HG02678 (cell line): ENCODE results near the gene GPATCH11.

Experiments
- ATAC-seq: cut with Tn5 transposase; IDR thresholded peaks from one replicate; pipeline ENCODE4 v1.9.1; 2021; ENCODE audit warnings: mild to moderate bottlenecking, moderate library complexity; ENCODE audit not compliant: unreplicated experiment

GPATCH11 gene

DNA sequence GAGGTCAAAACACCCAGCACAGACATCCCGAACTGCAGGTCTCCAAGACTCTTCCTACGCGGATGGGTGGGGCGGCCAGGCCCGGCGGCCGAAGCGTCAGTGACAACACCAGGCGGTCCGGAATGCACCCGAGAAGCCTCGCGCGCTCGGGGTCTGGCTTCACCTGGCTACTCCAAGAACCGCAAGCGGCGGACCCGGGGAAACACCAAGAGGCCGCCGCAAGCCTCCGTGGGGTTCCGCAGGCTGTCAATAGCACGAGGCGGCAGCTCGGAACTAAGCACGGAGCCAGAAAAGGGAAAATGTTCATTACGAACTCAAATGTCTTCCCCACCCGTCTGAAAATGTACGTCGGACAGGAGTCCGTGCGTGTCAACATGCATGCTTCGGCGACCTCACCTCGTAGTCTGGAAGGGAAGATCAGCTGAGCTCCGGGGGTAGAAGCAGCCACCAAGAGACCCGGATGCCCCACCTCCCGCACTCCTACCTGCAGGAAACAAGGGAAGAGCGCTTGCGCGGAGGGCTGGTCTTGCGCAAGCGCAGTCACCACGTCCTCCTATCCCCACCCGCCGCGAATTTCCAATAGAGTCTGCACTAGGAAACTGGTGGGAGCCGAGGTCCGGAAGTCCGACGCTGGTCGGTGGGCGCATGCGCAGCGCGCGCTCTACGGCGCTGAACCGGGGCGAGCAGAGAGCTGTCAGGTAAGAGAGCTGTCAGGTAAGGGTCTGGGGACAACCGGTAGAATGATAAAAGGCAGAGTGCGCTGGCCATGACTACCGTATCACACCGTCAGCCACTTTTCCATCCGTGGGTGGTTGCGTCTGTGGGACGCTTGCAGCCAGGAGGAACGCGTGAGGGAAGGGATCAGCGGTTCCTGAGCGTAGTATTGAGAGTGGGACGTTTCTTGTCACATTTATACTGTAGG is at the start of gene GPATCH11, which contains the start of gene HEATR5B:
TSS of gene GPATCH11 (plus strand) at position 646 of the 922 bp plus-strand sequence. CDS start 3,864 bp downstream, outside the sequence.
TSS of gene HEATR5B (minus strand) at position 500 of the 922 bp plus-strand sequence. CDS start 958 bp downstream, outside the sequence.
- peak; percentile 87 for ATAC-seq

DNA sequence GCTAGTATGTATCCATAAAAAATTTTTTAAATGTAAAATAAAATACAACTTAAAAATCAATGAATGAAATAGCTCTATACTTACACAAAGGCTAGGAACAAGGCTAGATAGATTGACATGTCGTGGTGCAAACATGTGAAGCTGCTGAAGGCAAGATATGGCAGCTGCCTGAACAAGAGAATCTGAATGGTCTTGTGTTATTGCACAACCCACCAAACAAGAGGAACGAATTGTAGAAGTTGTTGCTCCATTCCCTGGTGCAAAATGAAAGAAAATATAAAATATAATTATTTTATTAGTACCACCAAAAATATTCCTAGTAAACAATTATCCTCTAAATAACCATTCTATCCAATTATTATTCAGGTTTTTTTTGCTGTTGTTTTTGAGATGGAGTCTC is 46.5 kb upstream of the GPATCH11 start:
- ATAC-seq: no peak

DNA sequence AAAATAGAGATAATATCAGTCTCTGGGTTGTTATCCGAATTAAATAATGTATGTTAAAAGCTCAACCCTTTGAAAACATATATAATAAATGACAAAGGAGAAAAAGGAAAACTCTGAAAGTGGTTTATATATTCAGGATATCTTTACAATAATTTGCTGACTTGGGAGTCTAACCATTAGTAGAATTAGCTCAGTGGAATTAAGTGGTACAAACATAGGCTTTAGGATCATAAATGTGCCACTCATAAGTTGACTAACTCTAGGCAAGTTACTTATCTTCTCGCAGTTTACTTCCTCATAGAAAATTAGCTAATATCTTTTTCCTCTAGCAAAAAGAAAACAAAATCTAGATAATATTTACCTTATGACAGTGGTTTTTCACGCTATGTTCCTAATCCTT is 44.7 kb upstream of the GPATCH11 start:
- ATAC-seq: no peak

DNA sequence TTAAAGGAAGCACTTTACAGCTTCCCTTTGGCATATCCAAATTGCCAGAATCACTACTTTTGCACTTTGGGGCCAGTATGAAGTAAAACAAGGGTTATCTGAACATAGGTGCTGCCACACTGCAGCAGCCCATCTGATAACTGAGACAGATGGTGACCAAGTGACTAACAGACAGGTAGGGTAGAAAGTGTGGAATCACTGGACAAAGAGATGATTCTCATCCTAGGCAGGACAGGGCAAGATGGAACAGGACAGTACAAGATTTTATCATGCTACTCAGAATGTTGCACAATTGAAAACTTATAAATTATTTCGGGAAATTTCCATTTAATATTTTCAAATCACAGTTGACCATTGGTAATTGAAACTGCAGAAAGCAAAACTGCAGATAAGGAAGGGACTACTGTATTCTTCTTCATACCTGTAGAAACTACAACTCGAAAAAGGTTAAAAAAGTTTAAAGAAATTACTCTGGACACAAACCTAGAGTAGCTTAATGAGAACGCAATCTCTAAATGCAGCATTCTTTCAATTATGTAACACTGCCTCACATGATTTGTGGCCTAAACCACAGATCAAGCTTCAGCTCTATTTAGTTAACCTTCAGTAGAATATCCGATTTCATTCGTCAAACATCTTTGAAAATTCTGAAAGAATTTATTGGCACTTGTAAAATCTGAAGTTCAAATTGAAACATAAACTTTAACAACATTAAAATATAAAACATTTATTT is 31.6 kb upstream of the GPATCH11 start:
- no peak for ATAC-seq

DNA sequence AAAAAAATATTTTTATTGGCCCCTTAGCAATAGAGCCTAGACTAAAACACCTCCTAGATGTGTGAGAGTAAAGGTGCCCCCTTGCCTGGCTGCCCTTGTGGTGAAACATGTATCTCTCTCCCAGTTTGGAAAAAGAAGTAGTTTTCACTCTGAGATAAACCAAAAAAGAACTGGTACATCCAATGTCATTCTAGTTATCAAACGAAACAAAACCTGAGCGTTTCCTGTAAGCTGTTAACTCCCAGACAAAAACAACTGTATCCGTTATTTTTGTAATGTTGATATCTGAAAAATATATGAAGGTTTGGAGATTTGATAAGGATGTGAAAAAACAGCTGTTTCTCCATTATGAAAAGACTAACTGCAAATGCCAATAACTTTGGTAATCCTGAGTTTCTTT is 24.5 kb upstream of the GPATCH11 start:
- no peak for ATAC-seq

DNA sequence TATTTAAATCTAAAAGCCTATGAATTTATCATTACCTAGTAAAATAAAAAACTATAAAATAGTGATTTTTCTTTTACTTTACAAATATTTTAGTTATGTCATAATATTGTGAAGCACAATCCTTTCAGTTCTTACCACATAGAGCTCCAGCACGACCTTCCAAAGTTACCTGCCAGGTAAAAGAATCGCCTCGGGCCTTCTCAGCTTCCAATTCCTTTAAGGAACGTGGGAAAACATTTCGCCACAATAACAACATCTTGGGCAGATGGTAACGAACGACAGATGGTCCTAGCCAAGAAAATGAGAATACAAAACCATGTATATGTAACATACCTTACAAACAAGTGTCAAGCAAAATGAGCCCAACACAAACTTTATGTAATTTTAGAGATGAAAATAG is 23.9 kb upstream of the GPATCH11 start:
- ATAC-seq: no peak

DNA sequence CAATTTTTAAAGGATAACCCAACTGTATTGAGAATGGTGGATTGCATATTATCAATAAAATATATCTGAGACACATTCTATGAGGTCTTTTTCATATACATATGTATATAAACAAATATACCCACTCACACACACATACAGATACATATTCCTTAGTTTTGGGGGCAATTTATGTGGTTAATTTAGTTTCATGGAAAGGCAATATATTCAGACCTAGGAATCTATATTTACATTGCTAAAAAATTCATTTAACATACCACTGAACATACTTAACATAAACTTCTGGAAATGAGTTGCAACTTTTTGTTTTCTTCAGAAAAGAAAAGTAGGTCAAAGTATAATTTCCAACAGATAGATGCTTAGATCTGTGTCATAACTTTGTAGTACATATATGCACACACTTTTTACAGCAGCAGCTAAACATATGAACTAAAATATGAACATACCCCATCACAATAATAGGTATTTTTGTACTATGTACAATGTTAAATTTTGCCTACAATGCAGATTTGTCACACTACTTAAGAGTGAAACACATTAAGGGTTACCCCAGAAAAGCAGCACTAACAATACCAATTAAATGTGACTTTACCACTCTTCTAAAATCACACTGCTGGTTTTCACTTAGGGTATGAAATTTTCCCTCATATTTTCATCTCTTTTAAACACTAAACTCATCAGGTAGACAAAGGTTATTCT is 23.2 kb upstream of the GPATCH11 start:
- no peak for ATAC-seq

DNA sequence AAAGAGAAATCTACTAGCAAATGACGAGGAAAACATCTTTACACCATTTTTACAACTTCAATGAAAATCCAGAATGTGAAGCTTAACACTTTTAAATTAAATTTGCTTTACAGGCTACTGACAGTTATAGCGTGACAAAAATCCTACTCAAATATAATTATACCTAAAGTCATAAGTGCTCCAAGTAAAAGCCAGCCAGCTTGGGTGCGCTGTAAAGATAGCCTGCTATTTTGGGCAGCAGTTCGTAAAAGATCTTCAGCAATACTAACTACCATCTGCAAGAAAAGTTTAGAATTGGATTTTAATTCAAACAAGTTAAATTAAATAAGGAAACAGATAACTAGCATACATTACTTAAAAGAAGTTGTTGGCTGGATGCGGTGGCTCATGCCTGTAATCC is 22.5 kb upstream of the GPATCH11 start:
- ATAC-seq: no peak

DNA sequence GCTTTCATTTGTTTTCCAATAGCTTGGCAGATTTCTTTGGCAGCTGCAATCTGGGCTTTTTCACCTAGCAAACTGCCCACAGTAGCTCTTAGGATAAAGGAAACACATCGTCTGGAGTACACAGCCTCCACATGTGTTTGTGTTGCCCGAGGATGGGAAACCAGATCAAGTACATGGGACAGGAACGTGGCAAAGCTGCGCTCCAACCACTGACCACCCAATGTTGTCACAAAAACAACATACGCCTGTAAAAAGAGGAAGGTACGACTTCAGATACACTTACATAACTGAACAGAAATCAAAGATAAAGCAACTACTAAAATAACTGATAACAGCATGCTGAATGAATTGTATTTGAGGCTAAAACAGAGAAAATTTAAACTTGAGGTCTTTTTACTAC is 15.6 kb upstream of the GPATCH11 start:
- ATAC-seq: no peak

DNA sequence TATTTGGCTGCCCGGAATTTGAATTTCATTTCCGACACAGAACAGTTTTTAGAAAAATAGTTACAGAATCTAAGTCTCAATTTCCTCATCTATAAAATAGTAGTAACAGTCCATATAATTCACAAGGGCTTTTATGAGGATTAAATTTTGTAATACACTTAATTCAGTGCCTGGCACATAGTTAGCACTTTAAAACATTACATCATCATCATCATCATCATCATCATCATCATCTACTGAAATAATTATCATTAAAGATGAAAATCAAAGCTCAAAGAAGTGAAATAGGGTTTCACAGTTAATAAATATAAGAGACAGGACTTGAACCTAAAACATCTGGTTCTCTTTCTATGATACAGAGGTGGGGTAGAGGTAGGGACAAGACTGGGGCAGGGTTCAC is 13.4 kb upstream of the GPATCH11 start:
- no peak for ATAC-seq

DNA sequence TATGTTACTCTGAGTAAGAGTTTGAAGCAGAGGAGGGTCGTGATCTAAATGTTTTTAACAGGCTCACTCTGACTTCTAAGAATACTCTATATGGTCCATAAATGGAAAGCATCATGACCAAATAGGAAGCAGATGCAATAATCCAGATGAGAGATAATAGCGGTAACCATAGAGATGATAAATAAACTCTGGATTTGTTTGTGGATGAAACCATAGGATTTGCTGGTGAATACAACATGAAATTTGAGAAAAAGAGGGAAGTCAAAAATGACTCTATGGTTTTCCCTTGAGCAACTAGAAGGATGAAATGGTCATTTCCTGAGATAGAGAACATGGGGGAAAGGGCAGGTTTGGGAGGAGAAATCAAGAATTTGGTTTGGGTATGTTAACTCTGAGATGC is 4.1 kb upstream of the GPATCH11 start:
- no peak for ATAC-seq

DNA sequence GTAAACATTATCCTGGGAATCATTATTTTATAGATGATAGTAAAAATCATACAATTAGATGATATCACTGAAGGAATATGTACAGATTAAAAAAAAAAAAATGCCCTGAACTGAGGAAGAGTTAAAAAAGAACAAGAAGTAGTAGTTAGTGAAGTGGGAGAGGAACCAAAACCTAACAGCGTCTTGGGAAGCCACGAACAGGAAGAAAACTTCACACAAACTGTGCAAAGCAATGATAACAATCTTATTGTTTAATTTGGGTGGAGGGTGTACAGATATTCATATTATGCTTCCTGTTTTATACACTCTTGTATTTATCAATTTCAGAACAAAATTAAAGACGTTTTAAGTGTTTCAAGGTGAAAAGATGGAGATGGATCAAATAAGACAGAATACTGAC is 3.6 kb upstream of the GPATCH11 start:
- no peak for ATAC-seq

DNA sequence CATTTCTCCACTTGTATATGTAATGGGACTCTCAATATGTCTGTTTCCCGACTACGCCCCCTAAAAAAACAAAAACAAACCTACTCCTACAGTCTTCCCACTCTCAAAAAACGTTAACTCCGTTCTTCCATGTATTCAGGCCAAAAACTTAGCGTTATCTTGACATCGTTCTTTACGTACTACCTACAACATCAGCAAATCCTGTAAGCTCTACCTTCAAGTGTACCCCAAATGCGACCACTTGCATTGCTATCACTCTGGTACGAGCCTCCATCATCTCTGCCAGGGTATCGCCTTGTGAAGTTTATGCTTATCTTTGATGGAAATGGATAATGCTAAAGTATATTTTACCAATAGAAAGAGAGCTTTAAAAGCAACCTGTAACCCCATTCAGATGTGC is 479 bp downstream of the GPATCH11 start:
- ATAC-seq: no peak

DNA sequence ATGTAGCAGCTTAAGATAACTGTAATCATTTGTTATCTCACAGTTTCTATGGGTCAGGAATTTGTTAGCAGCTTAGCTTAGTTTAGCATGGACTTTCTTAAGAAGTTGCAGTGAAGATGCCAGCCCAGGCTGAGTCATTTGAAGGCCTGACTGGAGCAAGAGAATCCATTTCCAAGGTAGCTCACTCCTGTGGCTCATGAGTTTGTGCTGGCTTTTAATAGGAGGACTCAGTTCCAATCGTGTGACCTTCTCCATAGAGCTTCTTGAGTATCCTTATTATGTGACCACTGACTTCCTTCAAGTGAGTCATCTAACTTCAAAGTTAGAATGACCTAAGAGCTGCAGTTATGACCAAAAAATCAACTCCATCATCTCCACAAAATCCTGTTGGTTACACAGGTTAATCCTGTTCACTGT is 1.4 kb downstream of the GPATCH11 start:
- ATAC-seq: no peak

DNA sequence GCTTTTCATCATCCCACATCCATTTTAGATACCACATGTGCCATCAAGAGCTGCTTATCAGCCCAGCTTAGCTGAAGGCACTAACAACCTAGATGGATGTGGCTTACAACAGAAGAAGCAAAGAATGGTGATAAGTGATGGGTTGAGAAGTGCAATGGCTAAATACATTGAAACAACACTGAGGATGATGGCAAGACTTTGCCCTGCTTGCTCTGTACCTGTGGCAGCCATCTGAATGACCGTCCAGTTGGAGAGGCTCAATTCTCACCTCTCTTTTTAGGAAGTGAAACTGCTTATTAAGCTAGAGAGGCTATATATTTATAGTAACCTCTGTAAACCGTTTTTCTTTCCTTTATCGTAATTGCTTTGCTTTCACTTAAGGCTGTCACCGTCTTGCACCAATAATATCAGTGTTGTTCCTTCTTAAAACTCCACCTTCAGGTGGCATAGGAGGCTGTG is 5.7 kb downstream of the GPATCH11 start:
- ATAC-seq: peak; percentile 85

DNA sequence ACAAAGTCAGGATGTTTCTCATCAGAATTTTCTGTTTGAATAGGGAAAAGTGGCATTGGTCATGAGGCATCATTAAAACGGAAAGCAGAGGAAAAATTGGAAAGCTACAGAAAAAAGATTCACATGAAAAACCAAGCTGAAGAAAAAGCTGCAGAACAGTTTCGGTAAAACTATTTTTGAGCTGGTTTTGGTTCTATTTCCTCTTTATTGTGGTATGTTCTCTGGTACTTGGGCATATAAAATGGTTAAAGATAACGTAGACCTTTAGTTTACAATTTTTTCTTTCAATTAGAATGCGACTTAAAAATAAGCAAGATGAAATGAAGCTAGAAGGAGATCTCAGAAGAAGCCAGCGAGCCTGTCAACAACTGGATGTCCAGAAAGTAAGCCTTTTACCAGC is 7.6 kb downstream of the GPATCH11 start:
- ATAC-seq: peak; percentile 62

DNA sequence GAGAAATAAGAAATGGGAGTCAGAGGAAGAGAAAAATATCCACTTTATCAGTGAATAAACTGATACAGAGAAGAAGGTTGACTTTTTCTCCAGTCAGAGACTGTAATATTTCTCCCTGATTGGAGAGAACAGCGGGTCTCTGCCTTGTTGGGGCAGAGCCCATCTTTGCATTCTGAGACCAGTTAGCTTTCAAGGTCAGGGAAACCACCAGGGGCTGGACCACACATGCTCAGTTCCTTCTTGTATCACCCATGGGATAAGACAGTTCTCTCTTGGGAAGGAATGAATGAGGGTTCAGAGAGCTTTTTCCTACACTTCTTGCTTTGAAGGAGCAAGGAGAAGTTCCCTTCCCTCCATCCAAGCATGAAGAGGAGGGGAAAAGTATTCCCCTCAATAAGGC is 12.2 kb downstream of the GPATCH11 start:
- no peak for ATAC-seq

DNA sequence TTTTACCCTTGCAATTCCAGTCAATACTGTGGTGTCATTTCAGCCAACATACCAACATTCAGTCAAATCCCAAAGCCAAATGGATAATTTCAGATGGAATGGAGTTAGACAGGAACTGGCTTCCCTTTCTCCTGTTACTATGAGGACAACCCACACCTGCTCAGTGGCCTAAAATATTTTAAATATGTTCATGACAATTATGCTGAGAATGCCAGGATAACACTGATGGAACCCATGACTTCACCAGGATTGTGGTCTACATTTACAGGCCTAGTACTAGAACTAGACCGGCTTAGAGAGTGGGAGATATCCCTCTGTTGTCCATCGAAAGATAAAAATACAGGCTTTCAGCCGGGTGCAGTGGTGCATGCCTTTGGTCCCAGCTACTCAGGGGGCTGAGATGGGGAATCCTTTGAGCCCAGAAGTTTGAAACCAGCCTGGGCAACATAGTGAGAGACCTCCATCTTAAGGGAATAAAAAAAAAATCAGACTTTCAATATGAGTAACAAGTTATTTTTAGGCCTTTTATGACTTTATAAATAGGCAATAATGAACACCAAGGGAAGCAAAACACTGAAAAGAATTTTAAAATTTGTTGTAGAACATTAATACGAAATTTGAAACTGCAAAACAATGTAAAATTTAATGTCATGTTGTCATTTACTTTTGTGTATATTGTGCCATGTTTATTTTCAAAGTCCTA is 14.2 kb downstream of the GPATCH11 start:
- ATAC-seq: no peak

DNA sequence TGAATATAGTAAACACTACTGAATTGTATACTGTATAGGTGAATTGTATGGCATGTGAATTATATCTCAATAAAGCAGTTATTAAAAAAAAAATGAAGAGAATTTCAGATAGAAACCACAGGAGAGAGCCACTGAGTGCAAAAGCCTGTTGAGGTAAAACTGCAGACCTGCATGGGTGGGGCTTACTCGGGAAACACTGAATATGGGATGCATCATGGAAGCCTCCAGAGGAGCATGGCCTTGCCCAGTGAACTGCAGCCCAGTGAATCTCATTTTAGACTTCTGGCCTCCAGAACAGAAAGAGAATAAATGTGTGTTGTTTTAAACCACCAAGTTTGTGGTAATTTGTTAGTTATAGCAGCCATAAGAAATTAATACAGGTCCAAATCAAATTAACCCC is 15.7 kb downstream of the GPATCH11 start:
- ATAC-seq: no peak

DNA sequence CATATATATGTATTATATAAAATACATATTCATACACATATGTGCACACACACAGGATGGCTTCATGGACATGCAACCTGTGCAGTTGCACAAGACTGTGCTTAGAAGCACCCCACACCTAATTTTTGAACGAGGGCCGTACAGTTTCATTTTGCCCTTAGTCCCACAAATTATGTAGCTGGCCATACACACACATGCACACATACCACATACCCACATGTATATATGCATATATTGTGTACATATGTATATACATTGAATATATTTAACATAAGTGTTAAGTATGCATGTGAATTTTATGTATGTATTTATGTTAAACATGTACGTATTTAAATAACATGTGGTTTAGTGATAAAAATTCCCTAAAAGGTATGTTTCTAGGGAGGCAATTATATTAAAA is 18.3 kb downstream of the GPATCH11 start:
- no peak for ATAC-seq

DNA sequence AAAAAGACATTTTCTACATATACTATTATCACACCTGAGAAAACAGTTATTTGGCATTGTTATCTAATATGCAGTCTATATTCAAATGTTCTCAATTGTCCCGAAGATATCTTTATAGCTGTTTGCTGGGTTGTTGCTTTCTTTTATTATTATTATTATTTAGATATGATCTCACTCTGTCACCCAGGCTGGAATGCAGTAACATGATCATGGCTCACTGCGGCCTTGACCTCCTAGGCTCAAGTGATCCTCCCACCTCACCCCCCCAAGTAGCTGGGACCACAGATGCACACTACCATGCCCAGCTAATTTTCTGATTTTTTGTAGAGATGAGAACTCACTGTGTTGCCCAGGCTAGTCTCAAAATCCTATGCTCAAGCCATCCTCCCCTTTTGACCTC is 19.9 kb downstream of the GPATCH11 start:
- ATAC-seq: no peak
